ENCODE results near the gene CELF4. TPM values are rescaled to one million over a fixed set of nuclear protein-coding genes. Genes with fewer than 3 reads are reported as not detected.

The CELF4 gene
- total RNA-seq, 2 donors from 2014 or later, result 3.3 to 4.7 TPM

GRCh38 chr18:37393945-37394609, 171.5 kb downstream of the CELF4 start:
- TF ChIP-seq POLR2A (IDR thresholded peaks at IDR 0.05), result no peak
- TF ChIP-seq CTCF (IDR thresholded peaks at IDR 0.05), result no peak
- WGBS, 2 donors, result 2 to 4% methylated on average over 32 to 59 of the region's 59 CpGs
- H3K27me3 ChIP-seq, result peaks cover 0 to 3% of the 10 kb centered on the region in 2 donors
- ATAC-seq, result peak; percentile 68
- peaks cover 0 to 12% (median 0%) of the 10 kb centered on the region in 3 donors for H3K9me3 ChIP-seq
- H3K36me3 ChIP-seq (replicated peaks in 1 of 2; ENCODE audit: insufficient read depth in 1 of 2, low read depth in 2 of 2), result no peaks in the 10 kb centered on the region
- H3K4me1 ChIP-seq, result peaks cover 15% of the 10 kb centered on the region
- intact Hi-C loops (cut with DNase I), result no loop called here
- H3K4me3 ChIP-seq, result no peak overlapping the region
- no peak overlapping the region for H3K27ac ChIP-seq
- peak; percentile 32 to 69 (median 60) for DNase-seq

- no peak for TF ChIP-seq POLR2A (IDR thresholded peaks at IDR 0.05)
- TF ChIP-seq CTCF (IDR thresholded peaks at IDR 0.05), result no peak
- no peak overlapping the region for H3K27ac ChIP-seq
- intact Hi-C loops (cut with DNase I), result no loop called here
- WGBS, 2 donors, result 16 to 23% methylated on average over 5 to 6 of the region's 6 CpGs
- ATAC-seq (no peak), DNase-seq (peak in 1 of 4 donors; percentile 11)
- H3K4me1 ChIP-seq, result peaks cover 15% of the 10 kb centered on the region
- H3K27me3 ChIP-seq, result peaks cover 0 to 3% of the 10 kb centered on the region in 2 donors
- H3K4me3 ChIP-seq, result no peak overlapping the region
- no peaks in the 10 kb centered on the region for H3K36me3 ChIP-seq (replicated peaks in 1 of 2; ENCODE audit: insufficient read depth in 1 of 2, low read depth in 2 of 2)
- peaks cover 0 to 17% (median 0%) of the 10 kb centered on the region in 3 donors for H3K9me3 ChIP-seq
Measured at GRCh38 chr18:37393221-37393827, 172.3 kb downstream of the CELF4 start.

GRCh38 chr18:37392648-37393047, 172.9 kb downstream of the CELF4 start:
- DNase-seq (no peak), ATAC-seq (no peak)
- Histone ChIP-seq H3K4me3 (no peak overlapping the region), H3K27me3 (peaks cover 0 to 3% of the 10 kb centered on the region in 2 donors), H3K27ac (no peak overlapping the region), H3K36me3 (replicated peaks in 1 of 2; ENCODE audit: insufficient read depth in 1 of 2, low read depth in 2 of 2) (no peaks in the 10 kb centered on the region), H3K4me1 (peaks cover 15% of the 10 kb centered on the region), H3K9me3 (peaks cover 0 to 17% (median 0%) of the 10 kb centered on the region in 3 donors)
- TF ChIP-seq POLR2A (IDR thresholded peaks at IDR 0.05), result no peak
- TF ChIP-seq CTCF (IDR thresholded peaks at IDR 0.05), result no peak
- intact Hi-C loops (cut with DNase I), result no loop called here
- 55 to 59% methylated on average over 3 of the region's 3 CpGs for WGBS, 2 donors

GRCh38 chr18:37391698-37392548, 173.7 kb downstream of the CELF4 start:
- H3K4me1 ChIP-seq, result peaks cover 15% of the 10 kb centered on the region
- intact Hi-C loops (cut with DNase I), result no loop called here
- peaks cover 0 to 17% (median 0%) of the 10 kb centered on the region in 3 donors for H3K9me3 ChIP-seq
- peaks cover 0 to 3% of the 10 kb centered on the region in 2 donors for H3K27me3 ChIP-seq
- ATAC-seq, result no peak
- H3K36me3 ChIP-seq (replicated peaks in 1 of 2; ENCODE audit: insufficient read depth in 1 of 2, low read depth in 2 of 2), result no peaks in the 10 kb centered on the region
- 75 to 76% methylated on average over 12 to 16 of the region's 16 CpGs for WGBS, 2 donors
- TF ChIP-seq POLR2A (IDR thresholded peaks at IDR 0.05) (no peak), CTCF (IDR thresholded peaks at IDR 0.05) (no peak)
- no peak overlapping the region for H3K27ac ChIP-seq
- no peak overlapping the region for H3K4me3 ChIP-seq
- no peak for DNase-seq

Measured in body of pancreas (tissue), 4 donors.